Common myeloid progenitor, CD34-positive (primary cell): ENCODE measurements around the gene AHCY.

Experiments
- CTCF ChIA-PET: fragments of 350-600 bp; sonication (Branson Sonifier 250); formaldehyde crosslinking; loops from one replicate; lab custom pipeline; 2021; ENCODE audit warnings: antibody characterized with exemption; lab: Charles Lee
- POLR2A ChIA-PET: fragments of 350-600 bp; sonication (Branson Sonifier 250); formaldehyde crosslinking; loops from one replicate; lab custom pipeline; 2021; ENCODE audit warnings: antibody characterized with exemption; lab: Charles Lee
- DNase-seq, 3 donors: peaks; one replicate each; pipeline versions ENCODE4 v3.0.0 to v3.0.0-alpha.2; 2013
- H3K27ac ChIP-seq, 2 experiments: 1 replicate in 1 of 2; 2 replicates in 1 of 2; pipeline ENCODE4 v1.7.0; 2013; ENCODE audit warnings: inconsistent platforms in 2 of 2, low read length in 2 of 2, mild to moderate bottlenecking in 2 of 2, low read depth in 1 of 2, moderate library complexity in 1 of 2; ENCODE audit not compliant: severe bottlenecking in 2 of 2, insufficient read depth in 1 of 2, poor library complexity in 1 of 2
- H3K27me3 ChIP-seq, 5 experiments: replicated peaks in 2 of 5; 1 replicate in 3 of 5; 2 replicates in 2 of 5; pipeline versions ENCODE4 v1.6.1 to v1.7.0; 2013; ENCODE audit warnings: low read length in 4 of 5, mild to moderate bottlenecking in 2 of 5, moderate library complexity in 2 of 5, inconsistent platforms in 1 of 5; ENCODE audit not compliant: insufficient read depth in 5 of 5, control insufficient read depth in 4 of 5
- H3K36me3 ChIP-seq, 4 experiments: 1 replicate in 2 of 4; 2 replicates in 2 of 4; pipeline versions ENCODE4 v1.6.1 to v1.7.0; 2013; ENCODE audit warnings: low read length in 3 of 4, control low read depth in 1 of 4, mild to moderate bottlenecking in 1 of 4; ENCODE audit not compliant: control insufficient read depth in 4 of 4, insufficient read depth in 4 of 4
- H3K4me1 ChIP-seq, 4 experiments: 1 replicate in 3 of 4; 2 replicates in 1 of 4; pipeline versions ENCODE4 v1.6.1 to v1.7.1; 2013; ENCODE audit warnings: low read length in 3 of 4, mild to moderate bottlenecking in 3 of 4, control low read depth in 1 of 4, inconsistent platforms in 1 of 4, moderate library complexity in 1 of 4; ENCODE audit not compliant: control insufficient read depth in 4 of 4, insufficient read depth in 4 of 4; ENCODE audit errors: control extremely low read depth in 1 of 4
- H3K4me3 ChIP-seq, 7 experiments: 1 replicate in 4 of 7; 2 replicates in 3 of 7; pipeline versions ENCODE4 v1.5.1 to v1.7.0; 2013; ENCODE audit warnings: mild to moderate bottlenecking in 7 of 7, low read length in 6 of 7, moderate library complexity in 6 of 7, inconsistent platforms in 2 of 7, low read depth in 2 of 7, control low read depth in 1 of 7; ENCODE audit not compliant: insufficient read depth in 4 of 7, control insufficient read depth in 1 of 7; ENCODE audit errors: extremely low read depth in 1 of 7
- H3K9me3 ChIP-seq, 5 experiments: 1 replicate in 4 of 5; 2 replicates in 1 of 5; pipeline versions ENCODE4 v1.6.1 to v1.7.1; 2013; ENCODE audit warnings: low read length in 4 of 5, mild to moderate bottlenecking in 2 of 5, inconsistent platforms in 1 of 5, low read depth in 1 of 5, moderate library complexity in 1 of 5; ENCODE audit not compliant: control insufficient read depth in 4 of 5, insufficient read depth in 2 of 5; ENCODE audit errors: control extremely low read depth in 1 of 5
- whole genome bisulfite sequencing: methylation state at CpG from one replicate; pipeline ENCODE4 v1.1.5; 2013; ENCODE audit not compliant: insufficient coverage; 5-methylcytosine and 5-hydroxymethylcytosine counted together

Gene AHCY

DNA sequence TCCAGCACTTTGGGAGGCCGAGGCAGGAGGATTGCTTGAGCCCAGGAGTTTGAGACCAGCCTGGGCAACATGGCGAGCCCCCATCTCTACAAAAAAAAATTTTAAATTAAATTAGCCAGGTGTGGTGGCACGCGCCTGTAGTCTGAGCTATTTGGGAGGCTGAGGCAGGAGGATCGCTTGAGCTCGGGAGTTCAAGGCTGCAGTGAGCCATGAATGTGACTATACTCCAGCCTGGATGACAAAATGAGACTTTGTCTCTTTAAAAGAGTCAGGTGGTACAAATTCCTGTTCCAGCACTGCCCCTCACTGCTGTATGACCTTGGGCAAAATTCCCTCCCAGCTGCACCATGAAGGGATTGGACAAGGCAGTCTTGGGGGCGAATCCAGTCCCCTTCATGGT, 28.5 kb downstream of the AHCY start:
- CTCF ChIA-PET = interaction anchor here (0.9 to 1.6 kb wide), 3 partner anchors 18 to 38 kb away, joined by 3 to 4 read pairs (median 4); no protein-coding TSS in a partner anchor
- Histone ChIP-seq H3K27ac (no peak overlapping the region), H3K4me1 (no peaks in the 10 kb centered on the region), H3K4me3 (no peak overlapping the region), H3K27me3 (no peaks in the 10 kb centered on the region), H3K36me3 (peaks cover 4 to 57% (median 21%) of the 10 kb centered on the region in 4 experiments), H3K9me3 (no peaks in the 10 kb centered on the region)
- no peak for DNase-seq
- POLR2A ChIA-PET = no interaction called here
- 95% methylated on average over 4 of the region's 7 CpGs for WGBS

- H3K27ac ChIP-seq = no peak overlapping the region
- no peak for DNase-seq
- POLR2A ChIA-PET = interaction anchor here (0.6 kb wide), 1 partner anchor 113 kb away, joined by 3 read pairs; no protein-coding TSS in a partner anchor
- 100% methylated on average over 2 of the region's 2 CpGs for WGBS
- H3K4me1 ChIP-seq = peaks cover 0 to 10% (median 4%) of the 10 kb centered on the region in 4 experiments
- H3K36me3 ChIP-seq = peaks cover 1 to 37% (median 13%) of the 10 kb centered on the region in 4 experiments
- H3K4me3 ChIP-seq = no peak overlapping the region
- CTCF ChIA-PET = no interaction called here
- H3K27me3 ChIP-seq = peaks cover 0 to 3% (median 0%) of the 10 kb centered on the region in 5 experiments
- H3K9me3 ChIP-seq = no peaks in the 10 kb centered on the region
These were observed 31.2 kb downstream of the AHCY start for GRCh38 chr20:34271956-34272355.

DNA sequence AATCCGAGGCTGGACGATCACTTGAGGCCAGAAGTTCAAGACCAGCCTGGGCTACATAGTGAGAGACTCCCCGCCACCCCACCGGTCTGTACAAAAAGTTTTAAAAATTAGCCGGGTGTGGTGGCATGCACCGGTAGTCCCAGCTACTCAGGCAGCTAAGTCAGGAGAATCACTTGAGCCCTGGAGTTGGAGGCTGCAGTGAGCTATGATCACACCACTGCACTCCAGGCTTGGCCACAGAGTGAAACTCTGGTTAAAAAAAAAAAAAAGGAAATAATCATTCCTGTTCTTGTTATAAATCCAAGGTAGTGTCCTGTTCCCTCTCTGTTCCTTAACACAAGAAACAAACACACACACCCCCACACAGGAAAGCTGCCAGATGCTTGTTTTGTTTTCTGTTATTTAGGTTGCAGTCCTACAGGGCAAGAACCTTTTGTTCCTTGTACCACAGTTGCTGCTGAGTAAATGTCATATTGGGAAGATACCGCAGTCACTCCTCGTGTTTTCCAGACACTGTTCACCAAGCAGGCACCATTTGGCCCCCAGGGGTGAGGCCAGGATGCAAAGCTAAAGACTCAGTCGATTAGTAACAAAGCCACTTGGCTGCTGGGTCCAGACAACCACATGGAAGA, 33.0 kb downstream of the AHCY start:
- DNase-seq = no peak
- WGBS = 98% methylated on average over 7 of the region's 9 CpGs
- CTCF ChIA-PET = no interaction called here
- H3K4me1 ChIP-seq = peaks cover 0 to 10% (median 4%) of the 10 kb centered on the region in 4 experiments
- POLR2A ChIA-PET = no interaction called here
- no peak overlapping the region for H3K4me3 ChIP-seq
- H3K27me3 ChIP-seq = peaks cover 0 to 3% (median 0%) of the 10 kb centered on the region in 5 experiments
- peaks cover 0 to 20% (median 6%) of the 10 kb centered on the region in 4 experiments for H3K36me3 ChIP-seq
- no peak overlapping the region for H3K27ac ChIP-seq
- no peaks in the 10 kb centered on the region for H3K9me3 ChIP-seq

GRCh38 chr20:34268851-34269636, 34.1 kb downstream of the AHCY start:
- peak; percentile 36 to 72 (median 53) for DNase-seq
- Histone ChIP-seq H3K27ac (no peak overlapping the region), H3K4me1 (peaks cover 0 to 10% (median 4%) of the 10 kb centered on the region in 4 experiments), H3K36me3 (peaks cover 0 to 12% (median 6%) of the 10 kb centered on the region in 4 experiments), H3K27me3 (peaks cover 0 to 3% (median 0%) of the 10 kb centered on the region in 5 experiments), H3K4me3 (peak overlapping the region in 6 of 7 experiments; percentile 5 to 75 (median 56)), H3K9me3 (no peaks in the 10 kb centered on the region)
- ChIA-PET POLR2A (interaction anchor here (0.6 kb wide), 2 partner anchors 98 to 635 kb away, joined by 3 to 4 read pairs; no protein-coding TSS in a partner anchor), CTCF (interaction anchor here (1.2 kb wide), 1 partner anchor 14 kb away, joined by 3 read pairs; no protein-coding TSS in a partner anchor)
- WGBS = 13% methylated on average over 55 of the region's 58 CpGs

- H3K9me3 ChIP-seq = no peaks in the 10 kb centered on the region
- no peak for DNase-seq
- no peak overlapping the region for H3K27ac ChIP-seq
- peaks cover 0 to 10% (median 4%) of the 10 kb centered on the region in 4 experiments for H3K4me1 ChIP-seq
- H3K4me3 ChIP-seq = no peak overlapping the region
- CTCF ChIA-PET = interaction anchor here (1.2 kb wide), 1 partner anchor 13 kb away, joined by 3 read pairs; no protein-coding TSS in a partner anchor
- H3K27me3 ChIP-seq = peaks cover 0 to 3% (median 0%) of the 10 kb centered on the region in 5 experiments
- POLR2A ChIA-PET = interaction anchor here (0.6 kb wide), 2 partner anchors 99 to 636 kb away, joined by 3 to 4 read pairs; no protein-coding TSS in a partner anchor
- H3K36me3 ChIP-seq = peaks cover 0 to 3% (median under 1%) of the 10 kb centered on the region in 4 experiments
- 96% methylated on average over 12 of the region's 12 CpGs for WGBS
These were observed 35.0 kb downstream of the AHCY start for GRCh38 chr20:34268145-34268544.

- no peaks in the 10 kb centered on the region for H3K9me3 ChIP-seq
- no peak overlapping the region for H3K27ac ChIP-seq
- H3K36me3 ChIP-seq = no peaks in the 10 kb centered on the region
- H3K27me3 ChIP-seq = peaks cover 0 to 3% (median 0%) of the 10 kb centered on the region in 5 experiments
- 95% methylated on average over 5 of the region's 5 CpGs for WGBS
- ChIA-PET CTCF (no interaction called here), POLR2A (no interaction called here)
- DNase-seq = no peak
- peaks cover 0 to 6% (median 4%) of the 10 kb centered on the region in 4 experiments for H3K4me1 ChIP-seq
- no peak overlapping the region for H3K4me3 ChIP-seq
These were observed 39.0 kb downstream of the AHCY start for GRCh38 chr20:34264141-34264540.
